Stimulated activated CD4-positive, alpha-beta T cell treated with anti-CD3 and anti-CD28 coated beads, Interleukin-4, amount 100 ng/mL, for 1 hour (primary cell): Measurements from ENCODE around the gene JTB.

Experiments
- DNase-seq: peaks from one replicate; pipeline ENCODE4 v3.0.0-alpha.2; 2020

The JTB gene

DNA sequence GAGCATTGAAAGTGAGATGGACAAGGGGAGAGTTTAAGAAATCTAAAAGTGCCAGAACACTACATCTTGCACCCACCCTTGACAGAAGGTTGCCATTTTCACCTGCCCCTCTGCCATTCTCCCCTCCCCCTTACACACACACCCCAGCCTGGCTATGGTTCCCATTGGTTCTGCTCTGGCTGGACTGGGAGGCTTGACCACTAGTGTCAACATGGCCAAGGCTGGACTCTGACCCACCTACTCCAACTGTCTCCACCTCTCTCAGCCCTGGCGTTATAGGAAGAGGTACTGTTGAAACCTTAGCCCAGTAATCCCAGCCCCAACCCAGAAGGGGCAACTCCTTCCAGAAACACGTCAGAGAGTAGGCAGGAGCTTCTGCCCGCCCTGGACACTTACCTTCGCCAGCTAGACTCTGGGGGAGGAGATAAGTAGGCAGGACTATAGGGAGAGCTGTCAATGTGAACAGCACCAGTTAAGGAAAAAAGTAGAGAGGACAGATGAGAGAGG is 23.6 kb downstream of the JTB start:
- DNase-seq: no peak

DNA sequence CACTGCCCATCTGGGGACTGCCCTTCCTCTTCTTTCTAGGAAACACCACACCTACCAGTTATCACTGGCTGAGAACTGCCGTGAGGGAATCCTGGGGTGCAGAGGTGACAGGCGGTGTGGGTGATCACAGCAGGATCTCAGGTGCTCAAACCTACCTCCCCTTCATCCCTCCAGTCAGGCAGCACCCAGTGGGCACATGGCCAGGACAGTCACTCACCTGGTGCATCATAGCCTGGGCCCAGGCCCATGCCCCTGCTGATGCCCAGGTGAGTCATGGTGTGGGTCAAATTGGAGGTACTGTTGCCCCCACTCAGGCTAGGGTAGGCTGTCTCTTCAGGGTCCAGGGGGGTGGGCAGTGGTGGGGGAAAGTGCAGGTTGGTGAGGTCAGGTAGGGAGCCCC is 25.7 kb downstream of the JTB start:
- DNase-seq: no peak

DNA sequence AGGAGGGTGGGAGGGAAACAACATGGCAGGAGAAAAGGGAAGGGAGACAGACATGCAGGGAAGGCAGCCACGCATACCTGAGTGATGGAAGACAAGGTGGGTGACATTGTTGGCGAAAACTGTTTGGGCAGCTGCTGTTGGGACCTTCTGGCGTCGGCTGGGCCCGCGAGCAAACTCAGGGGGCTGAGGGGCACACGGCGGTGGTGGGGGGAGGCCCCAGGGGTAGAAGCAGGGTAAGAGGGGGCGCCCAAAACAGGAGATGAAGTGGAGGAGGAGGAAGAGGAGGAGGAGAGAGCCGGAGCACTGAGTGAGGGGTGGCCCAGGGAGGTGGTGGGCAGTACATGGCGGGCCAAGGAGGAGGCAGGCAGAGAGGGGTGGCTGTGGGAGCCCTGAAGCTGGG is 26.3 kb downstream of the JTB start:
- DNase-seq: no peak

DNA sequence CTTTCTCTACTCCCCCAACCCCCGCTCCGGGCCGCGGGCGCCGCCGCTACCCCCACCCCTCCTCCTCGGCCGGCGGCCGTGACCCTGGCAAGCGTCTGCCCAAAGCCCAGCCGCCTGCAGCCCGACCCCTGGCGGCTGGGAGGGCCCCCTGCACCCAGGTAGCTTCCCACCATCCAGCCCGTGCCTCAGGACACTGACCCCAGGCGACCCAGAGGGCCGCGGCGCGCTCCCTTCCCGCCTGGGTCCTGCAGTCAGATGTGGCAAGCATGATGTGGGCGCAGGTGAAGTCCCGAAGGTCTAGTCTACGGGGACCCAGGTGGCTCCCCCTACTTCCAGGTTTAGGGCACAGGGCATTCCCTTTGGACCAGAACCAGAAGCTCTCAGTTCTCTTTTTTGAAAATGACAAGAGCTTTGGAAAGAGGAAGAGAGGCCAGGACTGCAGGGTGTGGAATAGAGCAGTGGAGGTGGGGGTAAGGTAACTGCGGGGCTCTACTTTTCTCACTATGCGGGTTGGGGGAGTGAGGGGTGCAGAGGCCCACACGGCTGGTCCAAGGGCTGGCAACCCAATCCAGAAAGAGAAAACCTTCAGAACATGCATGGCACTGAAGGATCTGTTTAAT is 30.7 kb downstream of the JTB start, which contains the start of gene DENND4B:
Gene DENND4B (minus strand): TSS at position 97 of the 620 bp plus-strand sequence. CDS start 2,344 bp downstream, outside the sequence.
- peak; percentile 76 for DNase-seq

DNA sequence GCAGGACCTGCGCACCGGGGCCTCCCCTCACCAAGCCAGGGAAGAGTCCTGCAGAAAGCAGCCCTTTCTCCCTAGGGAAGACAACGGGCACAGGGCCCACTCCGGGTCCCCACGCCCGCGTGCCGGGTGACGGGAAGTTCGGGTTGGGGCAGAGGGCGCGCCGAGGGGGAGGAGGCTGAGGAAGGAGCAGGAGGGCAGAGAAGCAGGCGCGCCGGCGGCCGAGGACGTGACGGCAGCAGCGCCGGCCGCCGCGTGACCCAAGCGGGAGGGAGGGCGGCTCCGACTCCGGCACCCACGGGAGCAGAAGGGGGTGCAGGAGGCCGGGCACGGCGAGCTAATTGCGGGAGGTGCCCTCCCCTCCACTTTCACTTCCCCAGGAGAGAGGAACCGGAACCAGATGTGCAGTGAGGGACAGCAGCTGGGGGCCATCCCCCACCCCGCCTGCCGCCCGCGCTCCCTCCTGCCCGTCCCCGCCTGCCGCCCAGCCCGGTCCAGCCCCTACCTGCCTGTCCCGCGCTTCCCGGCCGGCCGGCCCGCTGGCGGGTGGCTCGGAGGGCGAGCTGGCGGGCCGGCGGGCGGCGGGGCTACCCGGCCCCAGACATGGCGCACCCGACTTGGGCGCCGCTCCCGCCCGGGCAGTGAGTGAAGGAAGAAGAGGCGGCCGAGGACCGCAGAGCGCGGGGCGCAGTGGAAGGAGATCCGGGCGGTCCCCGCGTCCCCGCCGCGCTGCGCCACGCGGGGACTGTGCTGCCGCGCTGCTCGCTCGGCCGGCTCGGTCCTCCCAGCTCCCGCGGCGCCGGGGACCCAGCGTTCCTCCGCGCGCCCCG is 31.5 kb downstream of the JTB start:
- peak; percentile 70 for DNase-seq

DNA sequence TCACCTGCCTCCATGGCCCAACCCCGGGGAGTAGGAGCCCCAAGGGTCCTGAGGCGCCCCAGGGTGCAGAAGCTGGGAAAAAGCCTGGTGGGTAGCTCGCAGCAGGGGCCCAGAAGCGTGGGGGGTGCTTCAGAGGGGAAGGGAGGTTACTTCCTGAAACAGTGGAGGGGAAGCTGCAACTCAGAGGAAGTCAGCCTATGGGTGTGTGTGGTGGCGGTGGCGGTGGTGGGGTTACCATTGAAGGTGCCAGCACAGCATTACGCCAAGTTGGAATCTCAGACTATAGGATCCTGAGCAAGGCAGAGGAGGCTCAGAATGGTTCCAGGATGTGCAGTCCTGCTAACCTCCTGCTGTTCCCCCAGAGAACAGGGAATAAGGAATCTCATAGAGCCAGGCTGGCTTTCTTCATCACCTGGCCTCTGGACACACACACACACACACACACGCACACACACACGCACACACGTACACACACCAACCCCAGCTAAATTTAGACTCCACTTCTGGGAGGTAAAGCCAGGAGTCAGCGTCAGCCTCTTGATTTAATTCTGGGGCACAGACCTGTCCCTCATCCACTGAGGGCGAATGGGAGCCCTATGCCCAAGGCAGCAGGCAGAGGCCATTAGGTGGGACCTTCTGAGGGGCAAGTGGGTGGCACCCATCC is 32.2 kb downstream of the JTB start:
- peak; percentile 66 for DNase-seq

DNA sequence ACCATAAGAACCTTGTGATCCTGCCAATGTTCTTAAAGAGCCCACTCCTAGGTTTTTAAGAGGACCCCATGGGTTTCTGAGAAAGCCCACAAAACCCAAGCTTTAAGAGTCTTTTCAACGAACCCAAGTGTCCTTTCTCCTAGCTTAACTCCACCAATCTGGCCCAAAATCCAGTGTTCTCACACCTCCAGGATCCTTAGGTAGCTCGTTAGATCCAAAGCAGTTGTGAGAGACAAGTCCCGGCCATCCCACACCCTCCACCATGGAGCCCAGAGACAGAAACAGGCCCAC is 32.7 kb downstream of the JTB start:
- no peak for DNase-seq

DNA sequence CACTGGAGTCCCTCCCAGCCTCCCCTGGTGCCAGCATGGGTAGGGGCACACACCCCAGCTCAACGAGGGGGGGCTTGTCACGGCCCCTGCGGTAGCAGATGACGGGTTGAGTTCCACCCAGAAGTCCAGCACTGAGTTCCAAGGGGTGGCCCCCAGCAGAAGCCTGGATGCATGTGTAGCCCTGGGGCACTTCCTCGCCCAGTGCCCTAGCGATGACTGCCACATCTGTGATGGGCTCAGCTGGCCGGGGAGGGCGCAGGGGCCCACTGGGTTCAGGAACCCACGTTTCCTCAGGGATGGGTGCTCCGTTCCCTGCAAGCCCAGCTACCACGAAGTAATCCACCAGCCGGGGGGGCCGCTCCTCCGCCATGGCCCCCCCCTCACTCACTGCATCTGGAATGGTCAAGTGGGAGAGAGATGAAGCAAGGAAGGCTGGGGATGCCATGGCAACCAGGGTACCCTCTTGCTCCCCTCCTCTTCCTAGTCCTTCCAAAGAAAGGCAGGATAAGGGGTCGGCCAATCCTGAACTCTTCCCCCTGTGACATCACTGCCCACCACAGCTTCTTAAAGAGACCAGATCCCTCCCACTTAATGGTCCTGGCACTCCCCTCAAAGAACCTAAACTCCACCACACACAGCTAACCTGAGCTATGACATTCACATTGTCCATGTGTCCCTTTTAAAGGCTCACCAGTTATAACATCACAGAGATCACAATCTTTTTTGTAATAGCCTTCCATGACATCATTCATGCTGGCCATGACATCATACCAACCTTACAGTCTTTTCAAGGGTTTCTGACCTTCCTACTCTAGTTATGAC is 33.3 kb downstream of the JTB start:
- DNase-seq: no peak

DNA sequence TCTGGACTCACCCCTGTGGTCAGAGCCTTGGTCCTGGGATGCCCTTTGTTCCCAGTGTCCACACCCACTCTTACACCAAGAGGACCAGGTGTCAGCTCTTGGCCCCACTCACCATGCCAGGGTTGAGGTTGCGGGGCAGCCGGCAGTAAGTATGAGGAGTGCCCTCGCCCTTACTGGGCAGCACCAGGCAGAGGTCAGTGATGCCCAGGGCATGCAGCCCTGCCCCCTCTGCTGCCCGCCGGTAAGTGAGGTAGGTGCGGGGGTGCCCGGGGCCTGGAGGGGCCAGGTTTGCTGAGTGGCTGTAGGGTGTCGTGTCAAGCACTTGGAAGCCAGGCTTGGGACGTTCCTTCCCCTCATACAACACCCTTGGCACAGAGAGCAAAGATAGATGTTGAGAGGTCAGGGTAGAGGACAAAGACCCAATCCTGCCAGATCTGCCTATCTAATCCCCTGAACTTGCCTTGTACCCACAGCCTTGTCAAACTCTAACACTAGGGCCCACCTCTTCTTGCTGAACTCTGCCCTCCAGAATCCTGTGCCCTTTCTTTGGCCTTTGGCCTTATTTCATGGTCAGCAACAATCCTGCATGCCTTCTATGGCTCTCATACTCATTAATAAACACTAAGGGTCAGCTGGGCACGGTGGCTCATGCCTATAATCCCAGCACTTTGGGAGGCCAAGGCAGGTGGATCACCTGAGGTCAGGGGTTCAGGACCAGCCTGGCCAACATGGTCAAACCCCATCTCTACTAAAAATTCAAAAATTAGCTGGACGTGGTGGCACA is 34.5 kb downstream of the JTB start:
- DNase-seq: no peak

DNA sequence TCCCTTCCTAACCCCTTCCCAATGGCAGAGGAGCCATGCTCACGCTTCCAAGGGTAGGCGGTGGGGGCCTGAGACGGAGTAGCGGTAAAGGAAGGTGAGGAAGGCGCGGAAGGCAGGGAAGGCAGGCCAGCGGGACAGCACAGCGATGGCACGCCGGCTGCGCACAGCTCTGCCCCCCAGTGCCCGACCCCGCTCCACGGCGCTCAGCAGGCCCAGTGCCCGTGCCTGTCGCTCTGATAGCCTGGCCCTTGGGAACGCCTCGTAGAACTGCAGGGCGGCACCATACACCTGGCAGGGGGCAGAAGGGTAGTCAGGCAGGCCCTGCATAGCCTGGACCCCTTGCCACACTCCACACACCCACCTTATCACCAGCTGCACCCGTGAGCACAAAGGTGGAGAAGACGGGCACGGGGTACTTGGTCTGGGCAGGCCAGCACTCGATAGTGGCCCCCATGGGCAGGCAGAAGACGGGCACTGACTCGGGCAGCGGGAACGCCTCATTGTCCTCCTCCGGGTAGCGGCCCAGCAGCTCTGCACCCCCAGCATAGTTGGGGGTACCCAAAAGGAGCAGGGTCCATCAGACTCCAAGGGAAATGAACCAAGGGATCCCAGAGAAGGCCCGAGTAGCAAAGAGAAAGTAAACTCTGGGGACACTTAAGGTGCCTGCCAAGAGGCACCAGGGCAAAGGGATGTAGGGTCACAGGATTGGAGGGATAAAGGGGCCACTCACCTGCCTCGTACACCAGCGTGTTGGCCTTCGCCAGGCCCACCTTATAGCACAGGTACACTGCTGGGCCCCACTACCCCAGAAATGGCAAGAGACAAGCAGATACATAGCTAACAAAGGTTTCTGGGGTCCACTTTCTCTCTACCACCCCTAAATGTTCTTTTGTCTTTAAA is 35.4 kb downstream of the JTB start:
- no peak for DNase-seq

DNA sequence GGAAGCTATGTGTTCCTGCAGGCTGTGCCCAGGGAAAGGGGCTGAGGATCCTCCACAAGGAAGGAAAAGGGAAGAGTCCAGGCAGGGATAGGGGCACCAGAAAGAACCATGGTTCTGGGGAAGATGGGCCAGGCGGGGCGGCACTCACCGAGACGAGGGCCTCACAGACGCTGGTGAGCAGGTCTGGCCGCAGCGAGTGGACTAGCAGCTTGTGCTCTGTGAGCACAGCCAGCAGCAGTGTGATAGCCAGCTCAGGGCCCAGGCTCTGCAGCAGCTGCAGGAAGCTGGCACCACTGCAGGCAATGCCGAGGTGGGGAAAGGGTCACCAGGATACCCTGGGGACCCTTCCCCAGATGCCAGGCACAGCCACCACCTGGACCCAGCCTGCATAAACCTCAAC is 36.7 kb downstream of the JTB start:
- DNase-seq: no peak

DNA sequence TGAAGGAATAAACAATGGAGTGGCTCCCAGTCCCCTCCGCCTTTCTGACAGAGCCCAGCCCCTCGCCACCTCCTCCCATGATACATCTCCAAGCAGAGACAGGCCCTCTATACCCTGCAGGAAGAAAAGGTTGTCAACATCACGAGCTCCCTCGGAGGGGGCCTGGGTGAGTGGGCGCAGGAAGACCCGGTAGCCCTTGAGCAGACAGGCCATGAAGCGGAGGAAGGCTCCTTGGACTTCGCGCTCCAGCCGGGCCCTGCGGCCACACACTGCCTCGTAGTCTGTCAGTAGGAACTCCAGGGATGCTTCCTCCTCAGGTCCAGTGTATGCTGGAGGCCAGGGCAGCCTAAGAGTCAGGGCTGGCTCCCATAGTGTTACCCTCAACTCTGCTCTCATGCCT is 38.0 kb downstream of the JTB start:
- no peak for DNase-seq

DNA sequence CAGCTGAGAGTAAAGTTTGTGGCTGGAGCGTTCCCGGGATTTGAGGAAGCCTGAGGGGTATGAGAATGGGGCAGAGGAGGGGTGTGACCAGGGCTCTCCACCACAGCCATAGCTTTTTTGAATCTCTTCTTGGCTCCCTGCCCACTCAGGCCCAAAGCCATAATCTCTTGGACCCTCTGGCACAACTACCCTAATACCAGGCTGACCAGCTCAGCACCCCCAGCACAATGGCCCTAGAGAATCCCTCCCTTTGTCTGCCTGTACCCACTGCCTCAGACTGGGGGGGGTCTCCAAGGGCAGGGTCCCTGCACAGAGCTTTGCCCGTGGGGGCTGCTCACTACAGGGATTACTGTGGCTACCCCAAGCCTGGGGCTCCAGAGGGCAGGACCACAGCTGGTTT is 38.5 kb downstream of the JTB start:
- no peak for DNase-seq

DNA sequence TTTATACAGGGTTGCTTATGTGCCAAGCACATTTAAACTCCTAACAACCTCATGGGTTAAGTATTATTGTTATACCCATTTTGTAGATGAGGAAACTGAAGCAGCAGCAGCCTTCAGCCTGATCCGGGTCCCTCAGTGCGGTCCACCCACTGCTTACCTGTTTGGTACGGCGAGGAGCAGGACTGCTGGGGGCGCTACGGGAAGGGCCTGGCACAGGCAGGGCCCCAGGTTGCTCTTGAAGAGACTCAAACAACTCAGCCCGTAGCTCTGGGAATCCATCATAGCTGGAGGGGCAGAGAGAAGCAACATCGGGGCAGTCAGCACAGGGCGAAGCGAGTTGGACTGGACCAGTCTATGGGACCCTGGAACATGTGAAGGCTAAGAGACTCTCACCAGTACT is 40.1 kb downstream of the JTB start:
- DNase-seq: no peak

DNA sequence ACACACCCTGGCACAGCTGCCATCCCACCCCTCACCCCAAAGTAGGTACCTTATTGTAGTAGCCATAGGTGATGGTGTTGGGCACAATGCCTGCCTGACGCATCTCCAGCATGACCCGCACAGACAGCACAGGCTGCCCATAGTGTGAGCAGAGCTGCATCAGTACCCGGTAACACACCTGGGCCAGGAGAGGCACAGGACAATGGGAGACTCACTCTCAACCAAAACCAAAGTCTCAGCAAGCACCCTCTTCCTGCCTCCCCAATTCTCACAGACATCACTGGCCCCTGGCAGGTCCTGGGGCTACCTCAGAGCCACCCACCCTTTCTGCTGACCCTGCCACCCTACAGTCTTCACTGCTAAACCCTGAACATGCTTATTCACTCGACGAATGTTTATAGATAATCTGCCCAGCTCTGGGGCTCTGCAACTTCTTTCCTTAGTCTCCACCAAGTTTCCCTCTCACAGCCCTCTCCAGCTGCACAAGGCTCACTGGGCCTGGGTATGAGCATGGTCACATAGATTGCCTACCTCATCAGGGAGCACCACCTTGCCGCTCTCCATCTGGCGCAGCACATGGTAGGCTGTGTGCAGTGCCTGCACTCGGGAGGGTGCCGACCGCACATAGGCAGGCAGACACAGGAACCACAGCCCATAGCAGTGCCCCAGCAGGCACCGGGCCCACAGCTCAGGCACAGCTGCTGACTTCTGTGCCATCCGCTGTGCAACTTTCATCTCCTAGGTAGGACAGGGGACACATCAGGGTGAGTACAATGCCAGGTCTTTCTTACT is 41.3 kb downstream of the JTB start:
- no peak for DNase-seq

DNA sequence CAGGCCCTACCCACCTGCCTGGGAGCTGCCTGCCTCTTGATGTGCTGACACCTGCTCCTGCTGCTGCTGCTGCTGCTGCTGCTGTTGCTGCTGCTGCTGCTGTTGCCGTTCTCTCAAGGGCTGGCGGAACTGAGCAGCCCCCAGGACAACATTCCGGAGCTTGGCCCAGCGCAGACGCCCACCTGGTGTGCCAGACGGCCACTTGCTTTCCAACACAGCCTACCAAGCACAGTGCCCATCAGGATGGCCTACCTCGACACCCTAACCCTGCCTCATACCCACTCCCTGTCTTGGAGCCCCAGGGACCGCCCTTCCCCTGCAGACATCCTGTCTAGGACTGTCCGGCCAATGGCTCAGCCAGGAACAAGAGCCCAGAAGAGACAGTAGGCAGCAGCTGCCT is 42.7 kb downstream of the JTB start:
- DNase-seq: no peak

DNA sequence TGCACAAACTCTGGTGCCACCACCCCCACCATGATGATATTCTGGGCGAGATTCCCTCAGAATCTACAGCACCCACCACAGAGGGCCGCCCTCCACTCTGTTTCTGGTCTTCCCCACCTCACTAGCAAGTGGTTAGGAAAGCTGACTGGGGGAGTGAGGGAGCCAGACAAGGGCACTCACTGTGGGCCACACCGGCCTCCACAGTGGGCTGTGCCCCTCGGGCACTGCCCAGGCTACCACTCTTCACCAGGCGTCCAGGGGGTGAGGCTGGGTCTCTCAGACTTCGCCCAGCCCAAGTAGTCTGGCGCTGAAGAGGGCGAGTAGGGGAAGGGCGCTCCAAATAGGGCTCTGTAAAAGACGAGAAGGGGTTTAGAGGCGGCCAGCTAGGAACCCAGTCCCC is 43.5 kb downstream of the JTB start:
- no peak for DNase-seq

DNA sequence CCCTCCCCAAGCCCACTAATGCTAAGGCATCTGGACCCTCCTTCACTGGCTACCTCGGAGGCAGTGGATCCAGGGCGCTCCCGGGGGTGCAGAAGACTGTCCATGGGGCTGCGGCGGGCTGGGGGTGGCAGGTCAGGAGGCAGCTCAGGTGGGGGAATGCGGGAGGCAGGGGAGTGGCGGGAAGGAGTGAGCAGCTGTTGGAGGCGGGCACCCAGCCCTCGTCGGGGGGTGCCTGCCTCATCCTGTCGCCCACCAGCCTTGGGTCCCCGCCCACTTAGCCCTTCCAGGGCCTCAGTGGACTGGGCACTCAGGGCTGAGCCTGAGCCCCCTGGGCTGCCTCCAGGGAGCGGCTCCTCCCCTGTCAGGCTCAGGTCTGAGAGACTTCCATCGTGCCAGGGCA is 44.0 kb downstream of the JTB start:
- DNase-seq: no peak

DNA sequence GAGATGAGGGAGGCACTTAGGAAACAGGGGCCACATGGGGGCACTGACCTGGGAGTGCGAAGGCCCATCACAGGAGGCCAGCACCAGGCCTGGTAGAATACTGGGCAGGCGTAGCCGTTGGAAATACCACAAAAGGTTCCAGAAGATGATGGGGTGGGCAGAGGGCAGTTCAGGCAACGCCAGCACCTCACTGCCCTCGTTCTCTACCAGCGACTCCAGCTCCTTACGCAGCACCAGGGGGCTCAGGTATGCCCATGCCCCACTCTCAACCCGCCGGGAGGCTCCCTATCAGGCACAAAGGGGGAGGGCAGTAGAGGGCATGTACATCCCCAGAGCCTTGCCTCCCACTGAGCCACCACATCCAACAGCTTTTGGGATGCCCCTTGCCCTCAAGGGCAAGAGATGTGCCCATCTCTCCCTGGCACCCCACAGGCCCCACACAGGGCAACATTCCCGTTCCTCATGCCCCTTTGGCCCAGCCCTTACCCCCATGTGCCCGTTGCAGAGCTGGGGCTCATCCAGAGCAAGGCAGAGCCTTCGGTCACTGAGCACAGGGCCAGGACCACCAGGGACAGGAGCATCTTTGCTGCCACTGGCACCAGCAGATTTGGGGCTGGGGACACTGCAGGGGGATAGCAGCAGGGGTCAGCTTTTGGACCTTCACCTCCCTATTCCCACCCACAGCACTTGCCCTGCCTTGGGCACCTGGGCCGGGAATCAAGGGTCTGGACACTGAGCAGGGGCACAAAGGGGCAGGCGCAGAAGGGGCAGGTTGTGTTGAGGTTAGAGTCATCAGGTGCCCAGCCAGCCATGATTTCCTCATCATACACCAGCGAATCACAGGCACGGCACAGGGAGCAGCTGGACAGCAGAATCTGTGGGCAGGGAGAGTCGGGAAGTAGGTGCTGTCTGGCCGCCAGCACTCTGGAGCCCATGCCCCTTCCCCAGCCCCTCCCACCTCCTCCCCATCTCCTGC is 45.0 kb downstream of the JTB start:
- DNase-seq: no peak
